GM12878 (cell line): ENCODE data around the gene ADGRE1. TPM values are rescaled to one million over a fixed set of nuclear protein-coding genes. Genes with fewer than 3 reads are reported as not detected.

Source experiments
- ATF7 ChIP-seq: fragments of 450-650 bp; IDR thresholded peaks from 2 replicates; pipeline ENCODE4 v1.6.1; 2016; ENCODE audit warnings: low read depth, mild to moderate bottlenecking
- BCLAF1 ChIP-seq: fragments of 450-650 bp; IDR thresholded peaks from 2 replicates; pipeline ENCODE4 v1.6.1; 2017; ENCODE audit warnings: antibody characterized with exemption, mild to moderate bottlenecking, moderate library complexity
- BRCA1 ChIP-seq: IDR thresholded peaks from 2 replicates; pipeline ENCODE4 v1.6.1; 2011; ENCODE audit warnings: low read depth, low read length, improper control_type of control experiment
- CEBPZ ChIP-seq: fragments of 150-350 bp; IDR thresholded peaks from 2 replicates; pipeline ENCODE4 v1.6.1; 2016; ENCODE audit warnings: low read depth, low read length
- CHD1 ChIP-seq: IDR thresholded peaks from 2 replicates; pipeline ENCODE4 v1.6.1; 2012; ENCODE audit warnings: low read depth, low read length, improper control_type of control experiment
- E2F4 ChIP-seq: IDR thresholded peaks from 2 replicates; pipeline ENCODE4 v1.6.1; 2012; ENCODE audit warnings: low read depth, low read length, improper control_type of control experiment
- EGR1 ChIP-seq, 2 experiments: IDR thresholded peaks; 1 replicate in 1 of 2; 2 replicates in 1 of 2; pipeline ENCODE4 v1.6.1; 2011 to 2012; ENCODE audit warnings: low read depth in 2 of 2, low read length in 2 of 2, borderline replicate concordance in 1 of 2, mild to moderate bottlenecking in 1 of 2, moderate library complexity in 1 of 2
- HDGF ChIP-seq: fragments of 450-650 bp; IDR thresholded peaks from 2 replicates; pipeline ENCODE4 v1.6.1; 2016; ENCODE audit warnings: antibody characterized with exemption
- IRF4 ChIP-seq: IDR thresholded peaks from 2 replicates; pipeline ENCODE4 v1.6.1; 2011; ENCODE audit warnings: low read depth, low read length
- JUNB ChIP-seq: IDR thresholded peaks from 2 replicates; pipeline ENCODE4 v1.6.1; 2016; ENCODE audit warnings: antibody characterized with exemption, mild to moderate bottlenecking
- KDM1A ChIP-seq: fragments of 200-600 bp; sonication (generic); IDR thresholded peaks from 2 replicates; pipeline ENCODE4 v1.6.1; 2016; ENCODE audit warnings: borderline replicate concordance
- MYC ChIP-seq: IDR thresholded peaks from 2 replicates; pipeline ENCODE4 v1.6.1; 2011; ENCODE audit warnings: mild to moderate bottlenecking, low read length, moderate library complexity, inconsistent platforms; ENCODE audit not compliant: insufficient read depth, insufficient replicate concordance, insufficient read length, severe bottlenecking
- NFXL1 ChIP-seq: fragments of 450-650 bp; IDR thresholded peaks from 2 replicates; pipeline ENCODE4 v1.6.1; 2017; ENCODE audit warnings: antibody characterized with exemption, mild to moderate bottlenecking, borderline replicate concordance
- NRF1 ChIP-seq: conservative IDR thresholded peaks from 2 replicates; pipeline ENCODE4 v1.6.1; 2011; ENCODE audit warnings: mild to moderate bottlenecking, low read depth, low read length, improper control_type of control experiment
- POLR2AphosphoS5 ChIP-seq: IDR thresholded peaks from 2 replicates; pipeline ENCODE4 v1.6.1; 2011; ENCODE audit warnings: mild to moderate bottlenecking, low read length, inconsistent platforms
- RAD21 ChIP-seq: IDR thresholded peaks from 2 replicates; pipeline ENCODE4 v1.6.1; 2011; ENCODE audit warnings: mild to moderate bottlenecking, low read depth, low read length, moderate library complexity; ENCODE audit not compliant: insufficient read depth
- REST ChIP-seq: IDR thresholded peaks from 2 replicates; pipeline ENCODE4 v1.6.1; 2012; ENCODE audit warnings: mild to moderate bottlenecking, low read depth, low read length
- SIX5 ChIP-seq: IDR thresholded peaks from 2 replicates; pipeline ENCODE4 v1.6.1; 2011; ENCODE audit warnings: mild to moderate bottlenecking, low read depth, low read length, moderate library complexity; ENCODE audit not compliant: severe bottlenecking
- TCF3 ChIP-seq: IDR thresholded peaks from 2 replicates; pipeline ENCODE4 v1.6.1; 2012; ENCODE audit warnings: low read depth, mild to moderate bottlenecking, low read length, borderline replicate concordance; ENCODE audit not compliant: insufficient read depth
- ZNF217 ChIP-seq: fragments of 450-650 bp; IDR thresholded peaks from 2 replicates; pipeline ENCODE4 v1.6.1; 2017; ENCODE audit warnings: antibody characterized with exemption, mild to moderate bottlenecking
- ZNF622 ChIP-seq: fragments of 450-650 bp; IDR thresholded peaks from 2 replicates; pipeline ENCODE4 v1.6.1; 2017; ENCODE audit warnings: mild to moderate bottlenecking, inconsistent platforms
- ZSCAN29 ChIP-seq: fragments of 450-650 bp; IDR thresholded peaks from 2 replicates; pipeline ENCODE4 v1.6.1; 2017; ENCODE audit warnings: mild to moderate bottlenecking, moderate library complexity
- polyA plus RNA-seq, 11 experiments: library from polyadenylated mRNA; depleted of rRNA in 4 of 11; unstranded in 6 of 11; stranded (reverse) in 5 of 11; fragments of >200 nt; fragmentation: Nextera tagmentation in 4 of 11; fragmentation: Illumina TruSeq in 1 of 11; extraction: Ambion mirVana in 4 of 11; extraction: Trizol in 1 of 11; gene quantifications; 1 replicate in 1 of 11; 2 replicates in 10 of 11; pipeline versions ENCODE4 v1.2.1 to v1.2.3, GENCODE V29; 2011 to 2016; ENCODE audit warnings: inconsistent platforms in 2 of 11, missing spikeins in 2 of 11, low read depth in 1 of 11
- total RNA-seq, 4 experiments: library from RNA; depleted of rRNA in 3 of 4; stranded (reverse); fragments of >200 nt in 3 of 4; fragmentation: Illumina TruSeq in 1 of 4; extraction: Trizol in 1 of 4; gene quantifications; 2 replicates each; pipeline versions ENCODE4 v1.2.1 to v1.2.3, GENCODE V29; 2013 to 2021

Gene ADGRE1
- total and polyA plus RNA-seq, 10 of the 15 experiments (the other 5 are each of a cell fraction or from before 2014, with no cell fraction given) = 7.9 to 35.7 (median 9.9) TPM

GRCh38 chr19:6947745-6948144 lies 60.4 kb downstream of the ADGRE1 start (continued):
- no peak for TF ChIP-seq BCLAF1
- TF ChIP-seq MYC = no peak
- no peak for TF ChIP-seq ZSCAN29
- no peak for TF ChIP-seq ZNF622
- no peak for TF ChIP-seq NRF1
- no peak for TF ChIP-seq HDGF
- no peak for TF ChIP-seq CEBPZ
- no peak for TF ChIP-seq CHD1
- TF ChIP-seq TCF3 = 0 out of 2 replicates have a peak, but pooled peaks have one; percentile 61
- TF ChIP-seq BRCA1 = no peak
- no peak for TF ChIP-seq RAD21
- TF ChIP-seq IRF4 = peak; percentile 98
- no peak for TF ChIP-seq E2F4
- TF ChIP-seq EGR1 (IDR thresholded peaks at IDR 0.05; ENCODE audit: borderline replicate concordance in 1 of 2, low read depth in 2 of 2, low read length in 2 of 2) = no peak
- no peak for TF ChIP-seq NFXL1
- no peak for TF ChIP-seq KDM1A
- no peak for TF ChIP-seq REST
- TF ChIP-seq ATF7 = peak; percentile 93
- no peak for TF ChIP-seq SIX5
- TF ChIP-seq JUNB = peak; percentile 93
- no peak for TF ChIP-seq ZNF217
- TF ChIP-seq POLR2AphosphoS5 = no peak
